GM12801 (cell line): ENCODE results near the gene NLGN1.

Experiments
- TF ChIP-seq, protein P1 (sequence below): IDR thresholded peaks from one replicate; pipeline ENCODE4 v1.5.1; 2011; ENCODE audit warnings: control low read depth; ENCODE audit not compliant: insufficient read length; ENCODE audit errors: extremely low read depth

The NLGN1 gene

DNA sequence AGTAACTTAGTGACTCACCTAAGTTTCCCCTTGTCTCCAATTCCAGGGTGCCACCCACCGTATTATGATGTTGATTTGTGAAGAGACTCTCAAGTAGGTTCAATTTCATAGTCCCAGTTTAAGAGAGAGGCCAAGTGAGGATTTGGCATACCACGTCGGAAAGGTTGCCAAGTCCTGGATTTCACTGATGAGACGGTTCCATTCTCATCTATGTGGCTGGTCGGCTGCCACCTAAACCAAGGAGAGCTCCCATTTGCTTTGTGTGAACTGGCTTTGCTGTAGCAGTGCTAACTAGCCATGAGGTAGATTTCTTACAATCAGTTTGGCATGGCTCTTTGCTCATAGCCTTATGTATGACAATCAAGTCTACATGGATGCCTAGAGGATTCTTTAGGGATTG, 653.6 kb downstream of the NLGN1 start:
- TF ChIP-seq, protein P1, sequence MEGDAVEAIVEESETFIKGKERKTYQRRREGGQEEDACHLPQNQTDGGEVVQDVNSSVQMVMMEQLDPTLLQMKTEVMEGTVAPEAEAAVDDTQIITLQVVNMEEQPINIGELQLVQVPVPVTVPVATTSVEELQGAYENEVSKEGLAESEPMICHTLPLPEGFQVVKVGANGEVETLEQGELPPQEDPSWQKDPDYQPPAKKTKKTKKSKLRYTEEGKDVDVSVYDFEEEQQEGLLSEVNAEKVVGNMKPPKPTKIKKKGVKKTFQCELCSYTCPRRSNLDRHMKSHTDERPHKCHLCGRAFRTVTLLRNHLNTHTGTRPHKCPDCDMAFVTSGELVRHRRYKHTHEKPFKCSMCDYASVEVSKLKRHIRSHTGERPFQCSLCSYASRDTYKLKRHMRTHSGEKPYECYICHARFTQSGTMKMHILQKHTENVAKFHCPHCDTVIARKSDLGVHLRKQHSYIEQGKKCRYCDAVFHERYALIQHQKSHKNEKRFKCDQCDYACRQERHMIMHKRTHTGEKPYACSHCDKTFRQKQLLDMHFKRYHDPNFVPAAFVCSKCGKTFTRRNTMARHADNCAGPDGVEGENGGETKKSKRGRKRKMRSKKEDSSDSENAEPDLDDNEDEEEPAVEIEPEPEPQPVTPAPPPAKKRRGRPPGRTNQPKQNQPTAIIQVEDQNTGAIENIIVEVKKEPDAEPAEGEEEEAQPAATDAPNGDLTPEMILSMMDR = no peak

DNA sequence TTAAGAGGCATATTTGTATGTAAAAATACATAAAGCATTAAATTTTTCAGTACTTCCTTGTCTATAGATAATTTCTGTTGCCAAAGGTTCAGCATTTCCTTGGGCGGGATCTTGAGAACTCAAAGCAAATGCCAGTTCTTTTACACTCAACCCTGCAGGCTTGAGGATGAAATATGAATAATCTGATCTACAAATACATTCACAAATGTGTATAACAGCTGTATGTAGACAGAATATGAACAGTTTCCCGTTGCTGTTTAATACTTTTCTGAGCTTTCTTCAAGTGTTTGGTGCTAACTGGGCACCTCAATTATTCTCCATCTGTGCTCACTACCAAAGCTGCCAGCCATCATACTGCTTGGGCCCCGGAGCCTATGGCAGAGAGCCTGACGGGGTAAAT, 661.3 kb downstream of the NLGN1 start:
- TF ChIP-seq, protein P1 = no peak

DNA sequence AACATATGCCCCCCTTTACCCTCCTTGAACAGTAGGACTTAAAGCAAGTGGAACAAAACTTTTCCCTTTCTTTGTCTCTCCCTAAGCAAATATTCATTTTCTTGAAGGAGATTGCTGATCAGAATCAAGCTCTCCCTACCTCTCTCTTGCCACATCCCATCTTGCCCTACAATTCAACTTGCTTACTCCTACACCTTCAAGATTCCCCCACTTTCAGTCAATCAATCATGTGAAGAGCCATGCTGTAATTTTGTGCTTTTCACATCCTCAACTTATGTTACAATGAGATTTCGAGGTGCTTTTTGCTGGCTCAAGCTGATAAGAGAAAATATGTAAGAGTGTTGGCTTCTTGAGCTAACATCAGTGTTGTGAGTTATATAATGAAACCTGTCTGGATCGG, 662.9 kb downstream of the NLGN1 start:
- TF ChIP-seq, protein P1 = no peak

DNA sequence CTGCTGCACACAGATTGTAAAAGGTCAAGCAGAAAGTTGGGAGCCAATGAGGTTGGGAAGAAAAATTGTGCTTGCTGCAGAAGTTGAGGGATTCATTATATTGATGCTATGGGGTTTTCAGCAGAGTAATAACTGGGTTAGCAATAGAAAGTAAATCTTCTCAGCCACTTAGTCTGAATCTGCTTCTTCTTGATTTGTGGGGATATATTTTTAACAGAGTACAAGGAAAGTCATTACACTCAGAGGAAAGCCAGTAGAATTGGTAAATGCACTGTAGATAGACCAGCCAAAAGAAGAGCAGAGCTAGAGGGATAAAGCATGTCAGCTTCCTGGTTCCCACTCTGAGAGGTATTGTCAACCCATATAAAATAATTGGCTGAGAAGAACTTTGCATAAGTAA, 663.6 kb downstream of the NLGN1 start:
- TF ChIP-seq, protein P1 = no peak

DNA sequence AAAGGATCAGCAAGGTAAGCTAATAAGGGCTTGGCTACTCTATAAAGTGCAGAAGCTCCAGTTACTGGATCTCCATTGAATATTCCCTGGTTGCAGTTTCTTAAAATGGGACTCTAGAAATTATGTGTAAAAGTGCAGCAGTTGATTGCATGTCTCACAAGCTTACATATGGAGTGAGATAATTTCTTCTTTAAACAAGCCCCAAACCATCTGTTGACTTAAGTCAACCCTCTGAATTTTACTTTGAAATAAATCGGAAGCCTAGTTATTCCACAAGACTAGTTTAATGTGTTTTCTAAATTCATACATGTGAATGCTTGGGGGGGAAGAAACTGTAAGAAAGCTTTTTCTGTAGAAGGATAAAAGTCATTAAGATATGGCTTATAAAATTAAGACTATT, 664.2 kb downstream of the NLGN1 start:
- TF ChIP-seq, protein P1 = no peak

DNA sequence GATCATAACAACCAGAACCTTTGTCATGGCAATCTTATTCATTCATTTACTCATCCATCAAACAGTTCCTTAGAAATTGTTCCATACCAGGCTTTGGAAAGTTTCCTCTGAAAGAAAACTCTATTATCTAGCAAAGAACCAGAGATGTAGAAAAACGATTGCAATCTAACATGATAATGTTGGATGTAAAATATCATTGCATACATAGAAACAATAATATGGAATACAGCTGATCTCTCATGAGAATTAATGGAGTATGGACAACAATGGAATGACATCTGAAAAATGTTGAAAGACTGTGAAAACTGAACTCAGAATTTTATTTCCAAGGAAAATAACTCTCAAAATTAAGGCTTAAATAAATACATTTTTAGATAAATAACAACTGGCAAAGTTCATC, 665.4 kb downstream of the NLGN1 start:
- TF ChIP-seq, protein P1 = no peak

DNA sequence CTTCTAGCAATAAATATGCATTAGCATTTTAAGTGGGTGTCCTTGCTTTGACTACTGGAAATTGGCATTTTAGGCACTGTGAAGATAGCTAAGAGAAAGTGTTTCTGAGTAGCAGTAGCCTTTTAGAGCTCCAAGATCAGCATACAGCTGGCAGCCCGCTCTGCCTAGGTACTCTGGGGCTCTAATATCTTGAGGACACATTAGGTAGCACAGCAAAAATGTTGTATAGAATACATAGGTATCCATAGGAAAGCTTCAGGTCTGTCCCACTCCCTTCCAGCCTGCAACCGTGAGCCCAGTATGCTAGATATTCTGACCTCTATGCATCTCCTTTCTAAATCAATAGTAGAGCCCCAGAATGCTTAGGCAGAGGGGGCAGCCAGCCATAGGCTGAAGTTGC, 670.5 kb downstream of the NLGN1 start:
- TF ChIP-seq, protein P1 = no peak

DNA sequence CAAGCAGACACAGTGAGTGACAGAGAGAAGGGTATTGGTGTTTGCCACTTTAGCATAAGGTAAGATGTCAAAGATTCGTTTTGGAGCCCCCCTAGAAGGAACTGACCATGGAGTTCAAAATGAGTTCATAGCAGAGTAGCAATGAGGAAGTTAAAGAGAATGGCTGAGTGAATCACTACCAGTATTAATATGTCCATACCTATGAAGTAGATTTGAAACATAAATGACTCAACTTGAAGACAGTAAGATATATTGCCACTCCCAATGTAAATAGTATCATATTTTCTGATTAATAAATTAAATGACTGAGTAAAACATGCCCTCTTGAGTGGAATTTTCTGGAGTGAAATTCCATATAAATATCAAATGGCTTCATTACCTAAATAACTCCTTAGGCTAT, 675.1 kb downstream of the NLGN1 start:
- TF ChIP-seq, protein P1 = no peak
